T47D (cell line): Measurements from ENCODE around the gene CBLC.

Source experiments
- DNase-seq, 2 experiments: peaks; one replicate each; pipeline versions ENCODE4 v3.0.0 to v3.0.0-alpha.2; 2011 to 2012; ENCODE audit warnings: low read depth in 1 of 2, low spot score in 1 of 2
- JUND ChIP-seq: IDR thresholded peaks from 2 replicates; pipeline ENCODE4 v1.6.1; 2012; ENCODE audit warnings: low read depth
- in situ Hi-C: cut with HindIII; loops from 2 replicates; pipeline ENCODE4 v1.10.0; 2016; ENCODE audit warnings: low sequenced_read_pairs, low pct_unique_long_range_greater_than_20kb

CBLC gene

GRCh38 chr19:44806291-44806690 lies 28.6 kb downstream of the CBLC start:
- in situ Hi-C loops, result no loop called here
- no peak for TF ChIP-seq JUND
- DNase-seq, result no peak

GRCh38 chr19:44807162-44807561 lies 29.5 kb downstream of the CBLC start:
- DNase-seq, result peak; percentile 52 to 94
- no peak for TF ChIP-seq JUND
- in situ Hi-C loops, result no loop called here

- peak; percentile 81 to 97 for DNase-seq
- in situ Hi-C loops, result no loop called here
- no peak for TF ChIP-seq JUND
Observed at GRCh38 chr19:44807652-44808462, 30.2 kb downstream of the CBLC start.

GRCh38 chr19:44808463-44809371 lies 31.0 kb downstream of the CBLC start, which contains the start of gene BCAM:
Gene BCAM, plus strand, starts transcription at chr19:44809103. Its CDS starts 22 bp downstream, at chr19:44809125.
- in situ Hi-C loops, result no loop called here
- TF ChIP-seq JUND, result no peak
- DNase-seq, result peak; percentile 70 to 86

GRCh38 chr19:44809577-44810233 lies 32.0 kb downstream of the CBLC start:
- TF ChIP-seq JUND, result no peak
- in situ Hi-C loops, result no loop called here
- DNase-seq, result no peak

GRCh38 chr19:44810234-44811121 lies 32.8 kb downstream of the CBLC start:
- DNase-seq, result no peak
- in situ Hi-C loops, result no loop called here
- no peak for TF ChIP-seq JUND

- in situ Hi-C loops, result no loop called here
- TF ChIP-seq JUND, result no peak
- DNase-seq, result no peak
Observed at GRCh38 chr19:44811122-44811419, 33.4 kb downstream of the CBLC start.

- TF ChIP-seq JUND, result no peak
- in situ Hi-C loops, result no loop called here
- no peak for DNase-seq
Observed at GRCh38 chr19:44812142-44812718, 34.5 kb downstream of the CBLC start.

- in situ Hi-C loops, result no loop called here
- DNase-seq, result no peak
- no peak for TF ChIP-seq JUND
Observed at GRCh38 chr19:44813070-44813840, 35.6 kb downstream of the CBLC start.

GRCh38 chr19:44813841-44814470 lies 36.3 kb downstream of the CBLC start:
- in situ Hi-C loops, result no loop called here
- DNase-seq, result no peak
- TF ChIP-seq JUND, result no peak

- no peak for TF ChIP-seq JUND
- no peak for DNase-seq
- in situ Hi-C loops, result no loop called here
Observed at GRCh38 chr19:44814517-44814916, 36.8 kb downstream of the CBLC start.
